ENCODE results near the gene APOH. TPM values are rescaled to one million over a fixed set of nuclear protein-coding genes. Genes with fewer than 3 reads are reported as not detected.

APOH gene
- polyA plus RNA-seq, 1 donor (not counting 4 experiments of a cell fraction or from before 2014, with no cell fraction given), result not detected

DNA sequence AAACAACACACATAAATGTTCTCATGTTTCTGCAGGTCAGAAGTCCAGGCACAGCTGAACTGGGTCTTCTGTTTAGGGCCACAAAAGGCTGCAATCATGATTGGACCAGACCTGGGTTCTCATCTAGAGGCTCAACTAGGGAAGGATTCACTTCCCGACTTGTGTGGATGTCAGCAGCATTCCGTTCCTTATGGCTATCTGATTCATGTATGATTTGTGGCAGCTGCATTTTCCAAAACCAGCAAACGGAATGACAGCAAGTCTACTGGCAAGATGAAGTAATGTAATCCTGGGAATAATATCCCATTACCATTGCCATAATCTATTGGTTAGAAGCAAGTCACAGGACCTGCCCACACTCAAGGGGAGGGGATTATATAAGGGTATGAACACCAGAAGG is 59.4 kb downstream of the APOH start:
- Histone ChIP-seq H3K27ac (ENCODE audit: control insufficient read depth, insufficient read depth, low read length) (no peak overlapping the region), H3K4me2 (ENCODE audit: control insufficient read depth, extremely low read depth, insufficient read depth, low read depth, low read length) (no peak overlapping the region), H3K4me3 (ENCODE audit: control insufficient read depth in 2 of 3, extremely low read depth in 1 of 3, insufficient read depth in 2 of 3, low read depth in 1 of 3, low read length in 3 of 3) (no peak overlapping the region), H3K27me3 (ENCODE audit: control insufficient read depth, extremely low read depth, insufficient read depth, low read length) (no peaks in the 10 kb centered on the region), H4K20me1 (ENCODE audit: control insufficient read depth, extremely low read depth, insufficient read depth, low read length) (no peaks in the 10 kb centered on the region), H3K4me1 (ENCODE audit: control insufficient read depth, extremely low read depth, insufficient read depth, low read length) (no peaks in the 10 kb centered on the region), H3K36me3 (ENCODE audit: control insufficient read depth in 2 of 2, extremely low read depth in 1 of 2, insufficient read depth in 2 of 2, low read length in 2 of 2) (no peaks in the 10 kb centered on the region), H3K9me1 (ENCODE audit: control insufficient read depth, extremely low read depth, insufficient read depth, low read length) (no peaks in the 10 kb centered on the region), H3K9me3 (ENCODE audit: control insufficient read depth, low read depth, low read length) (no peaks in the 10 kb centered on the region), H3K79me2 (ENCODE audit: control insufficient read depth, insufficient read depth, low read length) (no peaks in the 10 kb centered on the region), H2AFZ (ENCODE audit: control insufficient read depth, low read length) (no peak overlapping the region), H3K9ac (ENCODE audit: control insufficient read depth, extremely low read depth, insufficient read depth, low read length) (no peak overlapping the region)
- no peak for TF ChIP-seq CTCF (optimal IDR thresholded peaks at IDR 0.05 in 1 of 3, IDR thresholded peaks at IDR 0.05 in 1 of 3, conservative IDR thresholded peaks at IDR 0.05 in 1 of 3; ENCODE audit: extremely low read depth in 1 of 3, insufficient read depth in 2 of 3, low read length in 3 of 3)
- no peak for TF ChIP-seq EZH2 (IDR thresholded peaks at IDR 0.05; ENCODE audit: low read length)
- no peak for FAIRE-seq
- dilution Hi-C loops (cut with MboI; ENCODE audit: extremely low pct_ligation_motif_present, low sequenced_read_pairs), result no loop called here
- no peak for DNase-seq (ENCODE audit: low read depth, low spot score)

GRCh38 chr17:66167189-66167815 is 61.9 kb downstream of the APOH start:
- FAIRE-seq (no peak), DNase-seq (ENCODE audit: low read depth, low spot score) (no peak)
- no peaks in the 10 kb centered on the region for H3K4me1 ChIP-seq (ENCODE audit: control insufficient read depth, extremely low read depth, insufficient read depth, low read length)
- H3K27ac ChIP-seq (ENCODE audit: control insufficient read depth, insufficient read depth, low read length), result no peak overlapping the region
- TF ChIP-seq CTCF (optimal IDR thresholded peaks at IDR 0.05 in 1 of 3, IDR thresholded peaks at IDR 0.05 in 1 of 3, conservative IDR thresholded peaks at IDR 0.05 in 1 of 3; ENCODE audit: extremely low read depth in 1 of 3, insufficient read depth in 2 of 3, low read length in 3 of 3), result no peak
- no peak for TF ChIP-seq EZH2 (IDR thresholded peaks at IDR 0.05; ENCODE audit: low read length)
- no peak overlapping the region for H3K4me3 ChIP-seq (ENCODE audit: control insufficient read depth in 2 of 3, extremely low read depth in 1 of 3, insufficient read depth in 2 of 3, low read depth in 1 of 3, low read length in 3 of 3)
- no peaks in the 10 kb centered on the region for H3K36me3 ChIP-seq (ENCODE audit: control insufficient read depth in 2 of 2, extremely low read depth in 1 of 2, insufficient read depth in 2 of 2, low read length in 2 of 2)
- H3K27me3 ChIP-seq (ENCODE audit: control insufficient read depth, extremely low read depth, insufficient read depth, low read length), result no peaks in the 10 kb centered on the region
- no peak overlapping the region for H3K4me2 ChIP-seq (ENCODE audit: control insufficient read depth, extremely low read depth, insufficient read depth, low read depth, low read length)
- no peaks in the 10 kb centered on the region for H3K9me3 ChIP-seq (ENCODE audit: control insufficient read depth, low read depth, low read length)
- H4K20me1 ChIP-seq (ENCODE audit: control insufficient read depth, extremely low read depth, insufficient read depth, low read length), result no peaks in the 10 kb centered on the region
- H2AFZ ChIP-seq (ENCODE audit: control insufficient read depth, low read length), result no peak overlapping the region
- H3K9me1 ChIP-seq (ENCODE audit: control insufficient read depth, extremely low read depth, insufficient read depth, low read length), result no peaks in the 10 kb centered on the region
- H3K79me2 ChIP-seq (ENCODE audit: control insufficient read depth, insufficient read depth, low read length), result no peaks in the 10 kb centered on the region
- H3K9ac ChIP-seq (ENCODE audit: control insufficient read depth, extremely low read depth, insufficient read depth, low read length), result no peak overlapping the region
- dilution Hi-C loops (cut with MboI; ENCODE audit: extremely low pct_ligation_motif_present, low sequenced_read_pairs), result no loop called here

Data from keratinocyte (primary cell).